K562 (cell line): ENCODE results near the gene IL2RG. TPM values are rescaled to one million over a fixed set of nuclear protein-coding genes. Genes with fewer than 3 reads are reported as not detected.

Source experiments
- ARID1B ChIP-seq: fragments of 450-650 bp; IDR thresholded peaks from 2 replicates; pipeline ENCODE4 v1.6.1; 2016; ENCODE audit warnings: antibody characterized with exemption, mild to moderate bottlenecking, inconsistent platforms
- ARNT ChIP-seq, 2 experiments: fragments of 450-650 bp; IDR thresholded peaks; 2 replicates each; pipeline ENCODE4 v1.6.1; 2016; ENCODE audit warnings: mild to moderate bottlenecking in 1 of 2
- CC2D1A ChIP-seq: fragments of 450-650 bp; IDR thresholded peaks from 2 replicates; pipeline ENCODE4 v1.6.1; 2017; ENCODE audit warnings: mild to moderate bottlenecking
- IFI16 ChIP-seq: fragments of 250-450 bp; sonication (Bioruptor Pico); IDR thresholded peaks from 2 replicates; pipeline ENCODE4 v2.1.2; 2022; ENCODE audit warnings: mild to moderate bottlenecking, inconsistent platforms
- JUND ChIP-seq, 2 experiments: IDR thresholded peaks; 2 replicates in 1 of 2; 3 replicates in 1 of 2; pipeline ENCODE4 v1.6.1; 2011; ENCODE audit warnings: borderline replicate concordance in 2 of 2, low read depth in 2 of 2, low read length in 2 of 2, improper control_type of control experiment in 1 of 2, missing biosample characterization in 1 of 2, missing genetic modification characterization in 1 of 2, missing genetic modification reagents in 1 of 2
- MBD1 ChIP-seq: fragments of 250-450 bp; sonication (Bioruptor Pico); IDR thresholded peaks from 2 replicates; pipeline ENCODE4 v1.8.0; 2022; ENCODE audit warnings: inconsistent platforms
- MTA1 ChIP-seq: fragments of 450-650 bp; IDR thresholded peaks from 2 replicates; pipeline ENCODE4 v1.6.1; 2017; ENCODE audit warnings: borderline replicate concordance
- POLR2A ChIP-seq: fragments of 450-650 bp; conservative IDR thresholded peaks from 2 replicates; pipeline ENCODE4 v1.6.1; 2016
- RBBP5 ChIP-seq: fragments of 200-600 bp; sonication (generic); IDR thresholded peaks from 2 replicates; pipeline ENCODE4 v1.6.1; 2012; ENCODE audit warnings: borderline replicate concordance, mild to moderate bottlenecking, low read length, control low read depth, inconsistent platforms; ENCODE audit not compliant: insufficient read depth, poor library complexity, severe bottlenecking
- SMAD2 ChIP-seq: fragments of 150-350 bp; IDR thresholded peaks from 2 replicates; pipeline ENCODE4 v1.6.1; 2014; ENCODE audit warnings: low read depth, mild to moderate bottlenecking, low read length
- SUPT5H ChIP-seq: fragments of 450-650 bp; IDR thresholded peaks from 2 replicates; pipeline ENCODE4 v1.6.1; 2016
- TEAD1 ChIP-seq, 2 experiments: fragments of 450-650 bp in 1 of 2; sonication (generic) in 1 of 2; formaldehyde crosslinking; IDR thresholded peaks; 2 replicates each; pipeline versions ENCODE4 v1.4.0 to v1.8.0; 2020 to 2022; ENCODE audit warnings: mild to moderate bottlenecking in 2 of 2, missing genetic modification reagents in 1 of 2
- TFE3 ChIP-seq: fragments of 450-650 bp; formaldehyde crosslinking; IDR thresholded peaks from 2 replicates; pipeline ENCODE4 v1.4.0; 2020; ENCODE audit warnings: mild to moderate bottlenecking, mixed read lengths
- ZBTB2 ChIP-seq: fragments of 450-650 bp; IDR thresholded peaks from 2 replicates; pipeline ENCODE4 v1.6.1; 2016; ENCODE audit warnings: antibody characterized with exemption
- ZNF318 ChIP-seq, 2 experiments: fragments of 450-650 bp; IDR thresholded peaks; 2 replicates each; pipeline ENCODE4 v1.6.1; 2016; ENCODE audit warnings: mild to moderate bottlenecking in 2 of 2, borderline replicate concordance in 1 of 2, low read depth in 1 of 2, moderate library complexity in 1 of 2
- ZNF668 ChIP-seq: fragments of 250-450 bp; sonication (Bioruptor Pico); IDR thresholded peaks from 2 replicates; pipeline ENCODE4 v1.8.0; 2022; ENCODE audit warnings: mild to moderate bottlenecking, inconsistent platforms
- polyA plus RNA-seq, 8 experiments: library from polyadenylated mRNA; depleted of rRNA in 4 of 8; stranded (reverse) in 5 of 8; unstranded in 3 of 8; fragments of >200 nt; fragmentation: Nextera tagmentation in 2 of 8; fragmentation: Illumina TruSeq in 1 of 8; extraction: Ambion mirVana in 2 of 8; extraction: Trizol in 1 of 8; gene quantifications; 2 replicates each; pipeline versions ENCODE4 v1.2.1 to v1.2.3, GENCODE V29; 2011 to 2014; ENCODE audit warnings: inconsistent platforms in 1 of 8, missing spikeins in 1 of 8
- total RNA-seq, 7 experiments: library from RNA; depleted of rRNA in 6 of 7; stranded (reverse); fragments of >200 nt in 6 of 7; fragmentation: Illumina TruSeq in 2 of 7; extraction: Trizol in 2 of 7; gene quantifications; 2 replicates each; pipeline versions ENCODE4 v1.2.1 to v1.2.3, GENCODE V29; 2011 to 2021; ENCODE audit warnings: low replicate concordance in 1 of 7

The IL2RG gene
- total and polyA plus RNA-seq, 9 of the 15 experiments (the other 6 are each of a cell fraction or from before 2014, with no cell fraction given), result 5.5 to 55.4 (median 19.7) TPM

GRCh38 chrX:71067712-71068043 lies 43.7 kb downstream of the IL2RG start (continued):
- 0 out of 2 replicates have a peak, but pooled peaks have one; percentile 27 for TF ChIP-seq MTA1
- peak; percentile 58 for TF ChIP-seq ARID1B
- TF ChIP-seq SMAD2, result no peak
- peak; percentile 30 for TF ChIP-seq POLR2A
- no peak for TF ChIP-seq JUND (IDR thresholded peaks at IDR 0.05; ENCODE audit: borderline replicate concordance, low read depth, low read length)
- TF ChIP-seq JUND (tag; IDR thresholded peaks at IDR 0.05; ENCODE audit: borderline replicate concordance, low read depth, low read length), result no peak
- no peak for TF ChIP-seq TEAD1 (CRISPR knock-in tag; IDR thresholded peaks at IDR 0.05)
- TF ChIP-seq RBBP5, result peak; percentile 18
- TF ChIP-seq ZNF318 (IDR thresholded peaks at IDR 0.05; ENCODE audit: borderline replicate concordance in 1 of 2, low read depth in 1 of 2), result no peak
- peak; percentile 58 for TF ChIP-seq SUPT5H
- TF ChIP-seq ZNF668 (CRISPR knock-in tag), result no peak
- no peak for TF ChIP-seq IFI16 (CRISPR knock-in tag)
- no peak for TF ChIP-seq ZBTB2
- 0 out of 2 replicates have a peak, but pooled peaks have one; percentile 21 for TF ChIP-seq CC2D1A
- TF ChIP-seq MBD1 (CRISPR knock-in tag), result no peak
- TF ChIP-seq ARNT (IDR thresholded peaks at IDR 0.05), result no peak
- no peak for TF ChIP-seq TFE3 (CRISPR knock-in tag)
